SK-N-SH treated with all-trans-retinoic acid at 6 μM for 48 hours (cell line): ENCODE results near the gene NFIX.

Experiments used
- ATAC-seq: fragments of 200-7000 bp; cut with Tn5 transposase; 3 replicates; pipeline ENCODE4 v1.9.1; 2020; ENCODE audit warnings: mild to moderate bottlenecking, moderate library complexity
- ARNTL ChIP-seq: fragments of 450-650 bp; formaldehyde crosslinking; IDR thresholded peaks from 2 replicates; pipeline ENCODE4 v1.5.0; 2020; ENCODE audit warnings: low read depth, mild to moderate bottlenecking, moderate library complexity, borderline replicate concordance
- BACH2 ChIP-seq: fragments of 250-450 bp; sonication (Bioruptor Pico); IDR thresholded peaks from 2 replicates; pipeline ENCODE4 v1.9.0; 2021; ENCODE audit warnings: mild to moderate bottlenecking, borderline replicate concordance
- CREB5 ChIP-seq: fragments of 250-450 bp; sonication (Bioruptor Pico); IDR thresholded peaks from 2 replicates; pipeline ENCODE4 v1.5.1; 2020; ENCODE audit warnings: low read depth, mild to moderate bottlenecking, moderate library complexity
- CSRNP3 ChIP-seq: fragments of 250-450 bp; sonication (Bioruptor Pico); IDR thresholded peaks from 2 replicates; pipeline ENCODE4 v1.5.1; 2021; ENCODE audit warnings: mild to moderate bottlenecking, moderate library complexity
- ESRRG ChIP-seq: fragments of 250-450 bp; sonication (Bioruptor Pico); IDR thresholded peaks from 2 replicates; pipeline ENCODE4 v1.6.1; 2021; ENCODE audit warnings: mild to moderate bottlenecking
- GLIS3 ChIP-seq: fragments of 250-450 bp; sonication (Bioruptor Pico); IDR thresholded peaks from 2 replicates; pipeline ENCODE4 v1.5.0; 2020; ENCODE audit warnings: mild to moderate bottlenecking, moderate library complexity
- PATZ1 ChIP-seq: fragments of 250-450 bp; sonication (Bioruptor Pico); IDR thresholded peaks from 2 replicates; pipeline ENCODE4 v1.8.0; 2020; ENCODE audit warnings: mild to moderate bottlenecking, moderate library complexity, borderline replicate concordance
- POU6F1 ChIP-seq: fragments of 250-450 bp; sonication (Bioruptor Pico); IDR thresholded peaks from 2 replicates; pipeline ENCODE4 v1.8.0; 2021; ENCODE audit warnings: low read depth, mild to moderate bottlenecking, moderate library complexity, borderline replicate concordance
- PPARA ChIP-seq: fragments of 250-450 bp; sonication (Bioruptor Pico); IDR thresholded peaks from 2 replicates; pipeline ENCODE4 v1.5.0; 2020; ENCODE audit warnings: mild to moderate bottlenecking, borderline replicate concordance
- RARB ChIP-seq: fragments of 250-450 bp; sonication (Bioruptor Pico); IDR thresholded peaks from 2 replicates; pipeline ENCODE4 v1.8.0; 2021; ENCODE audit warnings: mild to moderate bottlenecking, moderate library complexity
- SNAI2 ChIP-seq: fragments of 250-450 bp; sonication (Bioruptor Pico); IDR thresholded peaks from 2 replicates; pipeline ENCODE4 v1.5.0; 2020; ENCODE audit warnings: mild to moderate bottlenecking, moderate library complexity
- TCF4 ChIP-seq: fragments of 250-450 bp; sonication (Bioruptor Pico); IDR thresholded peaks from 2 replicates; pipeline ENCODE4 v1.8.0; 2021; ENCODE audit warnings: mild to moderate bottlenecking, moderate library complexity, borderline replicate concordance
- TOX ChIP-seq: fragments of 250-450 bp; sonication (Bioruptor Pico); IDR thresholded peaks from 2 replicates; pipeline ENCODE4 v1.8.0; 2021; ENCODE audit warnings: mild to moderate bottlenecking, moderate library complexity, borderline replicate concordance
- TSHZ2 ChIP-seq: fragments of 250-450 bp; sonication (Bioruptor Pico); IDR thresholded peaks from 2 replicates; pipeline ENCODE4 v1.5.0; 2020; ENCODE audit warnings: mild to moderate bottlenecking, moderate library complexity
- ZFP3 ChIP-seq: fragments of 250-450 bp; sonication (Bioruptor Pico); IDR thresholded peaks from 2 replicates; pipeline ENCODE4 v1.5.0; 2020; ENCODE audit warnings: mild to moderate bottlenecking, moderate library complexity
- ZNF70 ChIP-seq: fragments of 450-650 bp; formaldehyde crosslinking; IDR thresholded peaks from 2 replicates; pipeline ENCODE4 v1.5.0; 2020; ENCODE audit warnings: mild to moderate bottlenecking, moderate library complexity

Gene NFIX

GRCh38 chr19:13083008-13083404 is 87.7 kb downstream of the NFIX start:
- TF ChIP-seq PPARA (CRISPR knock-in tag) (no peak), ARNTL (CRISPR knock-in tag) (no peak), RARB (CRISPR knock-in tag) (no peak), POU6F1 (no peak), ZFP3 (CRISPR knock-in tag) (no peak), ZNF70 (no peak), CSRNP3 (CRISPR knock-in tag) (no peak), TCF4 (no peak), CREB5 (CRISPR knock-in tag) (no peak), SNAI2 (CRISPR knock-in tag) (no peak), TOX (CRISPR knock-in tag) (no peak), GLIS3 (CRISPR knock-in tag) (no peak), ESRRG (no peak)
- ATAC-seq, result no peak

GRCh38 chr19:13083627-13084026 is 88.4 kb downstream of the NFIX start:
- no peak for TF ChIP-seq ESRRG
- TF ChIP-seq ARNTL (CRISPR knock-in tag), result no peak
- no peak for TF ChIP-seq CREB5 (CRISPR knock-in tag)
- no peak for TF ChIP-seq SNAI2 (CRISPR knock-in tag)
- no peak for TF ChIP-seq RARB (CRISPR knock-in tag)
- no peak for TF ChIP-seq TSHZ2 (CRISPR knock-in tag)
- no peak for TF ChIP-seq PATZ1 (CRISPR knock-in tag)
- no peak for ATAC-seq

- no peak for TF ChIP-seq POU6F1
- no peak for TF ChIP-seq BACH2 (CRISPR knock-in tag)
- no peak for ATAC-seq
These were observed 90.4 kb downstream of the NFIX start for GRCh38 chr19:13085666-13086065.
